ENCODE results near the gene GFM2. TPM values are rescaled to one million over a fixed set of nuclear protein-coding genes. Genes with fewer than 3 reads are reported as not detected.
A peak's percentile ranks its signal among the peaks of the same experiment; 100 is the strongest.

Gene GFM2
- total and polyA plus RNA-seq, 2 of the 8 experiments (the other 6 are each of a cell fraction or from before 2014, with no cell fraction given) = 17.8 to 30.6 TPM

DNA sequence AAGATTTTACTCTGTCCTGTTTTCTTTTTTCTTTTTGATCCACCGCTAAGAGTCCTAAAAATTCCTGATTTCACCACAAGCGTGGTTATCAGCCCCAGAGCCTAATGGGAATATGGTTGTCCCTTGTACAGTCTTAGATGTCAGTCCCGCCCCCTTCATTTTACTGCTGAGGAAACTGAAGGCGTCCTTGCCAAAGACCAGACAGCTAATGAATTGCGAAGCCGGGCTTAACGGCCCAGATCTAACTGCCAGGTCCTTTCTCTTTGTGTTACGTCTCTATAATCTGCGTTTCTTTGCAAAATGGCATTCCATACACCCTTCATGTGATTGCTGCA, 629 bp upstream of the GFM2 start:
- Histone ChIP-seq H3K36me3 (ENCODE audit: control insufficient read depth in 2 of 4, insufficient read depth in 4 of 4, low read length in 3 of 4) (peaks cover under 1 to 30% (median 17%) of the 10 kb centered on the region in 4 experiments; a peak in 6 of 8 replicates), H2BK12ac (ENCODE audit: low read depth, low read length) (no peak overlapping the region), H3K18ac (ENCODE audit: extremely low read depth, low read length) (no peak overlapping the region), H2BK15ac (ENCODE audit: low read length) (no peak overlapping the region), H2BK120ac (replicated peaks; ENCODE audit: low read depth, low read length) (no peak overlapping the region), H3K27me3 (replicated peaks in 1 of 4; ENCODE audit: control insufficient read depth in 3 of 4, extremely low read depth in 1 of 4, insufficient read depth in 3 of 4, low read length in 3 of 4) (no peaks in the 10 kb centered on the region), H2AFZ (ENCODE audit: low read length) (peak overlapping the region; percentile 95), H4K20me1 (replicated peaks in 1 of 2; ENCODE audit: control insufficient read depth in 1 of 2, insufficient read depth in 2 of 2, low read length in 2 of 2) (peaks cover 0 to 3% of the 10 kb centered on the region in 2 experiments), H3K14ac (ENCODE audit: insufficient read length) (no peak overlapping the region), H4K5ac (ENCODE audit: insufficient read length, low read depth, low read length) (no peak overlapping the region), H3K4me2 (ENCODE audit: insufficient read depth in 1 of 2, low read depth in 2 of 2, low read length in 2 of 2) (peak overlapping the region; percentile 84 to 97), H3K9ac (replicated peaks in 1 of 4; ENCODE audit: extremely low read depth in 1 of 4, low read depth in 3 of 4, low read length in 3 of 4) (peak overlapping the region; percentile 54 to 73 (median 70)), H3K27ac (ENCODE audit: low read depth, low read length) (peak overlapping the region; percentile 31; the same call in 1 of the 2 replicates), H2AK5ac (ENCODE audit: low read depth, low read length) (no peak overlapping the region), H3K79me2 (ENCODE audit: control insufficient read depth in 1 of 2, insufficient read depth in 2 of 2, low read length in 2 of 2) (peaks cover 12 to 45% of the 10 kb centered on the region in 2 experiments), H3K23me2 (ENCODE audit: low read depth, low read length) (no peaks in the 10 kb centered on the region; the same call in 1 of the 2 replicates), H3K23ac (ENCODE audit: insufficient read length) (no peak overlapping the region), H3K56ac (replicated peaks; ENCODE audit: insufficient read length, low read depth, low read length) (no peak overlapping the region), H3K4ac (replicated peaks; ENCODE audit: insufficient read length, low read depth, low read length) (no peak overlapping the region), H3K4me1 (replicated peaks in 1 of 4; ENCODE audit: control insufficient read depth in 3 of 4, insufficient read depth in 4 of 4, low read length in 3 of 4) (peaks cover 0 to 4% (median 2%) of the 10 kb centered on the region in 4 experiments; a peak in 2 of 7 replicates), H4K8ac (ENCODE audit: extremely low read depth, insufficient read depth, low read length) (no peak overlapping the region), H4K91ac (replicated peaks; ENCODE audit: insufficient read length, low read length) (no peak overlapping the region), H3K79me1 (ENCODE audit: low read depth, low read length) (peaks cover 3% of the 10 kb centered on the region; the same call in 1 of the 2 replicates), H2BK5ac (ENCODE audit: low read depth, low read length) (no peak overlapping the region), H2BK20ac (ENCODE audit: low read length) (no peak overlapping the region), H3K4me3 (ENCODE audit: extremely low read depth in 1 of 4, insufficient read depth in 2 of 4, low read depth in 3 of 4, low read length in 4 of 4) (peak overlapping the region; percentile 86 to 100 (median 93)), H3K9me3 (ENCODE audit: insufficient read depth in 2 of 2, low read depth in 1 of 2, low read length in 1 of 2) (no peaks in the 10 kb centered on the region)
- CTCF ChIA-PET (ENCODE audit: partially characterized antibody) = interaction anchor here (1.9 to 2.7 kb wide), 2 partner anchors 9 to 136 kb away, joined by 6 to 10 read pairs; no protein-coding TSS in a partner anchor
- no peak for FAIRE-seq
- no peak for TF ChIP-seq NANOG (IDR thresholded peaks at IDR 0.05; ENCODE audit: insufficient read depth, low read depth, low read length, poor library complexity, severe bottlenecking)
- no peak for TF ChIP-seq RBBP5 (IDR thresholded peaks at IDR 0.05; ENCODE audit: borderline replicate concordance, low read depth, low read length)
- TF ChIP-seq SAP30 (IDR thresholded peaks at IDR 0.05; ENCODE audit: insufficient read depth, insufficient replicate concordance, low read length) = peak; percentile 58
- no peak for TF ChIP-seq NRF1 (IDR thresholded peaks at IDR 0.05; ENCODE audit: low read depth, low read length)
- TF ChIP-seq SP4 (IDR thresholded peaks at IDR 0.05; ENCODE audit: low read length) = no peak
- POLR2A ChIA-PET (ENCODE audit: partially characterized antibody) = interaction anchor here (1.2 to 1.5 kb wide), 3 partner anchors 8 to 99 kb away, joined by 4 to 8 read pairs (median 7); partner anchors contain the start of gene FAM169A
- DNase-seq (ENCODE audit: low read depth in 1 of 2, low spot score in 2 of 2) = no peak
- 6% methylated on average over 9 of the region's 9 CpGs; no CpG with 5 or more reads in 1 of the 2 experiments for WGBS, 2 experiments (ENCODE audit: extremely low coverage in 1 of 2, insufficient coverage in 1 of 2, insufficient read length in 1 of 2, insufficient replicate concordance in 2 of 2, low coverage in 1 of 2, low lambda C conversion rate in 2 of 2, missing lambda C conversion rate in 1 of 2)
